GM21825 (cell line): ENCODE results near the gene TSPAN6.

ENCODE experiments used
- ATAC-seq: cut with Tn5 transposase; IDR thresholded peaks from one replicate; pipeline ENCODE4 v1.9.1; 2021; ENCODE audit warnings: mild to moderate bottlenecking, moderate library complexity; ENCODE audit not compliant: unreplicated experiment

TSPAN6 gene

GRCh38 chrX:100591256-100592051 is 45.2 kb downstream of the TSPAN6 start:
- no peak for ATAC-seq

GRCh38 chrX:100587861-100588260 is 48.7 kb downstream of the TSPAN6 start:
- ATAC-seq = no peak

DNA sequence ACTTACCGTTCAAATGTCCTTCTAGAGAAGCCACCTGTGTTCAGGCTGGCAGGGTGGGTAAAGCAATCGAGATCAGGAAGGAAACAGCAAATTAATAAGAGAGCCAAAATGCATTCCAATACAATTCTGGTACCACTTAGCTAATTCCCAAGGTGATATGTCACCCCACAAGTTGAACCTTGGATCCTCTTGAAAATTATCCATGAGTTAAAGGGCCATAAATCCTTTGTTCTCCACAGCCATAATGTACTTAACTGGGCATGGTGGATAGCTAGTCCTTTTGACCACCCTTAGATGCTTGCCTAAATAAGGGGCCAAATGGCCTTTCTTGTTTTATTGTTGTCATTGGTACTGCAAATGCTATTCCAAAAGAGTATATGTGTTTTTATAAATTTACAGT is 49.9 kb downstream of the TSPAN6 start:
- ATAC-seq = no peak

DNA sequence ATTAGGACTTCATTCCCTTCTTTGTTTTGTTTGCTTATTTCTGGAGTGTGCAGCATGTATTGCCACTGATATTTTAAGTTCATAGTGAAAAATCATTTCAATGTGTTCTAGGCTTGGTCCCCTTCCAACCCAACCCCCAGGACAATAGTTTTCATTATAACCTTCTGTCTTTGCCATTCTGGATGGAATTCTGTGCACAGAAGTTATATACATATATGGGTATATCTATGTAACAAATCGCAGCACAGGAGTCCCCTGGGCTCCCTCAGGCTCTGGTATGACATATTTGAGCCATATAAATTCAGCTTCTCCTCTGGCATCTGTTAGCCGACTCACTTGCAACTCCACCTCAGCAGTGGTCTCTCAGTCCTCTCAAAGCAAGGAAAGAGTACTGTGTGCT is 52.0 kb downstream of the TSPAN6 start, which contains the start of gene TNMD:
Gene TNMD (plus strand): TSS at position 326 of the 400 bp plus-strand sequence. CDS start 83 bp downstream, outside the sequence.
- no peak for ATAC-seq
